Endothelial cell (in vitro differentiated cells): ENCODE measurements around the gene ERC2. TPM values are rescaled to one million over a fixed set of nuclear protein-coding genes. Genes with fewer than 3 reads are reported as not detected.

Source experiments
- DNase-seq: peaks from one replicate; pipeline ENCODE4 v3.0.0; 2021; ENCODE audit warnings: low spot score
- H3K27ac Mint-ChIP-seq: one replicate; pipeline ENCODE4 v1.8.0; 2021; ENCODE audit warnings: mixed read lengths, inconsistent platforms; ENCODE audit not compliant: unreplicated experiment
- H3K27me3 Mint-ChIP-seq: one replicate; pipeline ENCODE4 v1.8.0; 2021; ENCODE audit warnings: mild to moderate bottlenecking, moderate library complexity, mixed read lengths, inconsistent platforms; ENCODE audit not compliant: unreplicated experiment
- H3K36me3 Mint-ChIP-seq: one replicate; pipeline ENCODE4 v1.8.0; 2021; ENCODE audit warnings: mild to moderate bottlenecking, low read depth, mixed read lengths, inconsistent platforms; ENCODE audit not compliant: unreplicated experiment
- H3K4me1 Mint-ChIP-seq: one replicate; pipeline ENCODE4 v1.8.0; 2021; ENCODE audit warnings: mild to moderate bottlenecking, mixed read lengths, inconsistent platforms; ENCODE audit not compliant: unreplicated experiment
- H3K4me3 Mint-ChIP-seq: one replicate; pipeline ENCODE4 v1.8.0; 2021; ENCODE audit warnings: mild to moderate bottlenecking, mixed read lengths, inconsistent platforms; ENCODE audit not compliant: unreplicated experiment
- H3K9me3 Mint-ChIP-seq: one replicate; pipeline ENCODE4 v1.8.0; 2021; ENCODE audit warnings: mixed read lengths, inconsistent platforms; ENCODE audit not compliant: unreplicated experiment
- total RNA-seq: library from RNA; stranded (reverse); fragmentation: NEBNext Ultra II Directional; extraction: Animal tissue kit (Norgen Biotek cat#: 25700); gene quantifications from one replicate; pipeline ENCODE4 v1.2.1, GENCODE V29; 2021; ENCODE audit not compliant: unreplicated experiment
- TF ChIP-seq, protein P1 (sequence below): fragments of 200-600 bp; sonication (generic); IDR thresholded peaks from one replicate; pipeline ENCODE4 v1.5.0; 2021; ENCODE audit warnings: antibody characterized with exemption; ENCODE audit not compliant: unreplicated experiment

The ERC2 gene
- total RNA-seq, 1 donor from 2014 or later = 20.5 TPM

DNA sequence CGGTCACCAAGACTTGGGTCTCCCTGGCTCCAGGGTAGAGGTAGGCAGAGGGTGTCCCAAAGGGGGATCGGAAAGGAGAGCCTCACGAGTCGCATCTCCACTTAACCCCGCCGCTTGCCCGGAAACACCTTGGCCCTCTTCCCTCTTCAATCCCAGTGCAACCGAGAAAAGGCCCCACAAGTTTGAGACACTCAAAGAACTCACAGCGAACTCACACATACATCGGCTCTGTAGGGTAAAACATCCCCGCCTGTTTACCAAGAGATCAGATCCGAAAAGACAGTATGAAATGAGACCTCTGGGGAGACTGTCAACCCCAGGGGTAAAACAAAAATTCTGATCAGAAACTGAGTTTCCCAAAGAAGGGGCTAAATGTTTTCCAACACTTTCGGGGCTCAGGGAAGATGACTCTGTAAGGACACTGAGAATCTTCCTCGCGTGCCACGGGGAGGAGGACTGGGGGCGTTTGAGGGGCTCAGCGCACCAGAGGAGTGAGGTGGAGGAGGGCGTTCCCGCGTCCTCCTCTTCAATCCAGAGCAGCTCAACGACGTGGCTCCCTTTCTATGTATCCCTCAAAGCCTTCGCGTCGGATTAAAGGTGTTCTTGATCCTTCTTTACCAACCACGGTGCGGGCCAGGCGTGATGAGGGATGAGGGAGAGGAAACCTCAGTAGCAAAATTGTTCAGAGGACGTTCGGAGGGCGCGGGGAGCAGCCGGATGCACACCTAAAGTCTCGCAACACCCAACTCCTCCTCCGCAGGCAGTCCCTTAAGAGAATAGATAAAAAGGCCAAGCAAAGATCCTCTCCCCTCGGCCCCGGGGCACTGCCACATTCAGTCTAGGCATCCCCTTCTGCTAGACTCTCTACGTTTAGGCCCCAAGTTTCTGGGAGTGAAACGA is 984.8 kb downstream of the ERC2 start:
- Mint-ChIP-seq H3K27me3 (peaks cover 20% of the 10 kb centered on the region), H3K9me3 (no peaks in the 10 kb centered on the region), H3K36me3 (peaks cover 9% of the 10 kb centered on the region), H3K4me1 (peaks cover 38% of the 10 kb centered on the region), H3K27ac (no peak overlapping the region), H3K4me3 (peak overlapping the region; percentile 85)
- TF ChIP-seq, protein P1, sequence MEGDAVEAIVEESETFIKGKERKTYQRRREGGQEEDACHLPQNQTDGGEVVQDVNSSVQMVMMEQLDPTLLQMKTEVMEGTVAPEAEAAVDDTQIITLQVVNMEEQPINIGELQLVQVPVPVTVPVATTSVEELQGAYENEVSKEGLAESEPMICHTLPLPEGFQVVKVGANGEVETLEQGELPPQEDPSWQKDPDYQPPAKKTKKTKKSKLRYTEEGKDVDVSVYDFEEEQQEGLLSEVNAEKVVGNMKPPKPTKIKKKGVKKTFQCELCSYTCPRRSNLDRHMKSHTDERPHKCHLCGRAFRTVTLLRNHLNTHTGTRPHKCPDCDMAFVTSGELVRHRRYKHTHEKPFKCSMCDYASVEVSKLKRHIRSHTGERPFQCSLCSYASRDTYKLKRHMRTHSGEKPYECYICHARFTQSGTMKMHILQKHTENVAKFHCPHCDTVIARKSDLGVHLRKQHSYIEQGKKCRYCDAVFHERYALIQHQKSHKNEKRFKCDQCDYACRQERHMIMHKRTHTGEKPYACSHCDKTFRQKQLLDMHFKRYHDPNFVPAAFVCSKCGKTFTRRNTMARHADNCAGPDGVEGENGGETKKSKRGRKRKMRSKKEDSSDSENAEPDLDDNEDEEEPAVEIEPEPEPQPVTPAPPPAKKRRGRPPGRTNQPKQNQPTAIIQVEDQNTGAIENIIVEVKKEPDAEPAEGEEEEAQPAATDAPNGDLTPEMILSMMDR = no peak
- no peak for DNase-seq

DNA sequence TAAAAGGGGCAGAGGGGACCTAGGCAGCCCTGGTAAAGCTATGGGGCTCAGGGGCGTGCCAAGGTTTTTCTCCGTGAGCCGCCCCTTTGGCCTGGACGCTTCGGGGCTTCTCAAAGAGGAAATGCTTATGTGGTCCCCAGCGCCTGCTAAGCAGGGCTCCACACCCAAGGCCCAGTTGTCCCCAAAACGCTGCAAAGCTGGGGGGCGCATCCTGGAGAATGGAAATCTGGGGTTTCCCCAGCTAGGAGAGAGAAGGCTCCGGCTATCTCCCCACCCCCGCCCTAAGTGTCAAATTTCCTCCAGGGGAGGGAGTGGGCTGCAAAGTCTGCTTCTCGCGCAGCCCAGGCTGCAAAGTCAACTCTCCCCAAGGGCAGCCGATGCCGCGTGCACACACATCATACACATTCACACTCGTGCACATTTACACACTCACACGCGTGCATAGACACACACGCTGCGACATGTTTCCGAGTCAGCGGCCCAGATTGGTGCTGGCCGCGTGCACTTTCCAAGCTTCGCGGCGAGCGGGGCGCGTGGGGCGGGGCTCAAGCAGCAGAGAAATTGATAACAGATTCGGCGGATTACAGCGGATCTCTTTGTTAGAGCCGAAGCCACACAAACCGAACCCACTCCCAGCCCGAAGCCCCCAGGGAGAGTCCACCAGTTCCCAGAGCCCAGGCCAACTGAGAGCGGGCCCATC is 985.6 kb downstream of the ERC2 start:
- DNase-seq = peak; percentile 13
- peaks cover 9% of the 10 kb centered on the region for H3K36me3 Mint-ChIP-seq
- TF ChIP-seq, protein P1 = no peak
- no peak overlapping the region for H3K27ac Mint-ChIP-seq
- H3K27me3 Mint-ChIP-seq = peaks cover 20% of the 10 kb centered on the region
- peak overlapping the region; percentile 85 for H3K4me3 Mint-ChIP-seq
- H3K9me3 Mint-ChIP-seq = no peaks in the 10 kb centered on the region
- peaks cover 37% of the 10 kb centered on the region for H3K4me1 Mint-ChIP-seq

DNA sequence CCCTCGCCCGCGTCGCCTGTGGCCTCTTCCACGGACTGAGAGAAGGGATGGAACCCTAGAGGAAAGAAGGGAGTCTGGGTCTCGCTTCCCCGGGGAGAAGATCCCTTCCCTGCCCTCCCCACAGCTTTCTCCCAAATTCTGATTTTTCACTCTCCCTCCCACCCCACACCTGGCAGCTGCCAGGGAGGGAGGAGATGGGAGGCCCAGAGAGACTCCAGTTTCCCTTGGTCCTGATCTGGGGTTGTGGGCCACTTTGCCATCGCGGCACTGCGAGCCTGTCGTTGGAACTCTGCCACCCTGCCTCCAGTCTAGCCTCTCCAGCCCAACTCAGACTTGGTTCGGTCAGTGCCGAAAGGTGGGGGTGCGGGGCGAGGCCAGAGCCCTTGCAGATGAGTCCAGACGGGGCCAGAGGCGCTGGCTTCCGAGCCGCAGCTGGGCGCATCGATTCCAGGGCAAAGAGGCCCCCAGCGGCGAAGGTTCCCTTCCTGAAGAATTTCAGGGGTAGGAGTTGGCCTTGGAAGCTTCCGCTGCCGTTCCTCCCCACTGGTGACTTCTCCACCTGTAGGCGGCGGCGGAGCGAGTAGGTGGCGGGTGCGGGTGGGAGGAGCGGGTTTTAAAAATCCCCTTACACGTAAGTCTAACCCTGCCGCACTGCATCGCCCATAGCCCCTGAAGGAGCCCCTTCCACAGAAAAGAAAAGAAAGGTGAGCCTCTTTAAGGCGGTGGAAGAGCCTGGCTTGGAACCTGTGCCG is 986.3 kb downstream of the ERC2 start:
- H3K4me1 Mint-ChIP-seq = peaks cover 32% of the 10 kb centered on the region
- no peak overlapping the region for H3K27ac Mint-ChIP-seq
- peaks cover 9% of the 10 kb centered on the region for H3K36me3 Mint-ChIP-seq
- DNase-seq = peak; percentile 44
- no peaks in the 10 kb centered on the region for H3K9me3 Mint-ChIP-seq
- H3K27me3 Mint-ChIP-seq = peaks cover 20% of the 10 kb centered on the region
- H3K4me3 Mint-ChIP-seq = peak overlapping the region; percentile 71
- TF ChIP-seq, protein P1 = no peak

DNA sequence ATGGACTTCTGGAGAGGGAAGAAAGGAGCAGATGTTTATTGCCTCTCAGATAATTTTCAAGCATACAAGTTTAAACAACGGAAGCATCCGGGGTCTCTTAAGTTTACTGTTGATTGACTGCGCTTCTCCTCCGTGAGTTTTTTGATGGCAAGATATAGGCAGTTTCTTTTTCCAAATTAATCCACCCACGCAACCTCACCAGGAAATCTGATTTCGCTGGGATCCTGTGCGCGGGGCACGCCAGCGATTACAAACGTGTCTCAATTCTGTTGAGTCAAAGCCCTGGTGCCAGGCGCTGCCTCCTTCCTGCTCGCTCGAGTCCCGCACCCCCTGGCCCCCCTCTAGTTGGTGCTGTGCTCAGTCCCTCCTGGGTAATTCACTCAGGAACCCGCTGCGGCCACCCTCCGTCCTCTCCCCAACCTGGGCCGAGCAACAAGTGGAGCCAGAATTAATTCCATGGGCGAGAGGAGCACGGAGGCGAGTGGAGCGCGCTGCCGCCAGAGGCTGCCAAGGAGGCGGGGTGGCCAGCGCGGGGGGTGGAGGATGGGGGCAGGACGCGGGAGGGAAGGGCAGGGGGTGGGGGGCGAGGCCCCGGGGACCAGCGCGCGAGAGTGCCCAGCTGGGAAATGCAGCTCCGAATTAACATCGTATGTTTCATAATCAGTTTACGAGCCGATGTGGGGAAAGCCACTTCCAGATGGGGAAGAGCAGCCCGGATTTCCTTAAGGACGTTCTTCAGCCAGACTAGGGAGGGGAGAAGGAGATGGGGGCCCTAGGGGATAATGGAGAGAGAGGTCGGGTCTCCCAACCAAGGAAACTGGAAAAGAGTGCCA is 987.1 kb downstream of the ERC2 start:
- Mint-ChIP-seq H3K9me3 (no peaks in the 10 kb centered on the region), H3K4me1 (peaks cover 28% of the 10 kb centered on the region), H3K27me3 (peaks cover 18% of the 10 kb centered on the region), H3K4me3 (peak overlapping the region; percentile 87), H3K36me3 (peaks cover 12% of the 10 kb centered on the region), H3K27ac (no peak overlapping the region)
- DNase-seq = peak; percentile 36
- TF ChIP-seq, protein P1 = no peak
